Measurements from ENCODE around the gene FOXL3. TPM values are rescaled to one million over a fixed set of nuclear protein-coding genes. Genes with fewer than 3 reads are reported as not detected.

The FOXL3 gene
- polyA plus RNA-seq, 1 experiment = not detected

- Histone ChIP-seq H3K4me3 (ENCODE audit: low read depth, low read length) (no peak overlapping the region), H3K27me3 (ENCODE audit: control insufficient read depth, insufficient read depth, low read length) (no peaks in the 10 kb centered on the region; the same call in 1 of the 2 replicates), H3K36me3 (ENCODE audit: control insufficient read depth, insufficient read depth, low read length) (no peaks in the 10 kb centered on the region)
- TF ChIP-seq CTCF (IDR thresholded peaks at IDR 0.05; ENCODE audit: insufficient read depth, low read depth, low read length) = no peak
- DNase-seq (ENCODE audit: low read depth) = no peak
- POLR2A ChIA-PET = no interaction called here
- CTCF ChIA-PET = interaction anchor here (0.5 to 0.6 kb wide), 2 partner anchors 387 to 478 kb away, joined by 3 read pairs; no protein-coding TSS in a partner anchor
Observed at GRCh38 chr7:270351-270983, 19.5 kb upstream of the FOXL3 start.

GRCh38 chr7:271266-272107 is 18.5 kb upstream of the FOXL3 start:
- DNase-seq (ENCODE audit: low read depth) = peak; percentile 28
- POLR2A ChIA-PET = no interaction called here
- no peak overlapping the region for H3K4me3 ChIP-seq (ENCODE audit: low read depth, low read length)
- H3K36me3 ChIP-seq (ENCODE audit: control insufficient read depth, insufficient read depth, low read length) = no peaks in the 10 kb centered on the region
- CTCF ChIA-PET = interaction anchor here (0.6 kb wide), 1 partner anchor 477 kb away, joined by 3 read pairs; no protein-coding TSS in a partner anchor
- no peak for TF ChIP-seq CTCF (IDR thresholded peaks at IDR 0.05; ENCODE audit: insufficient read depth, low read depth, low read length)
- peaks cover 3% of the 10 kb centered on the region for H3K27me3 ChIP-seq (ENCODE audit: control insufficient read depth, insufficient read depth, low read length)

GRCh38 chr7:272108-272615 is 17.8 kb upstream of the FOXL3 start:
- Histone ChIP-seq H3K36me3 (ENCODE audit: control insufficient read depth, insufficient read depth, low read length) (no peaks in the 10 kb centered on the region), H3K27me3 (ENCODE audit: control insufficient read depth, insufficient read depth, low read length) (peaks cover 3% of the 10 kb centered on the region), H3K4me3 (ENCODE audit: low read depth, low read length) (no peak overlapping the region)
- POLR2A ChIA-PET = no interaction called here
- DNase-seq (ENCODE audit: low read depth) = no peak
- CTCF ChIA-PET = no interaction called here
- TF ChIP-seq CTCF (IDR thresholded peaks at IDR 0.05; ENCODE audit: insufficient read depth, low read depth, low read length) = no peak

- no peak for DNase-seq (ENCODE audit: low read depth)
- POLR2A ChIA-PET = no interaction called here
- CTCF ChIA-PET = no interaction called here
- Histone ChIP-seq H3K27me3 (ENCODE audit: control insufficient read depth, insufficient read depth, low read length) (peaks cover 3% of the 10 kb centered on the region), H3K4me3 (ENCODE audit: low read depth, low read length) (no peak overlapping the region), H3K36me3 (ENCODE audit: control insufficient read depth, insufficient read depth, low read length) (no peaks in the 10 kb centered on the region)
- no peak for TF ChIP-seq CTCF (IDR thresholded peaks at IDR 0.05; ENCODE audit: insufficient read depth, low read depth, low read length)
Observed at GRCh38 chr7:272631-273030, 17.3 kb upstream of the FOXL3 start.

- ChIA-PET POLR2A (no interaction called here), CTCF (no interaction called here)
- no peak for DNase-seq (ENCODE audit: low read depth)
- H3K27me3 ChIP-seq (ENCODE audit: control insufficient read depth, insufficient read depth, low read length) = peaks cover 5% of the 10 kb centered on the region
- no peak overlapping the region for H3K4me3 ChIP-seq (ENCODE audit: low read depth, low read length)
- no peaks in the 10 kb centered on the region for H3K36me3 ChIP-seq (ENCODE audit: control insufficient read depth, insufficient read depth, low read length)
- no peak for TF ChIP-seq CTCF (IDR thresholded peaks at IDR 0.05; ENCODE audit: insufficient read depth, low read depth, low read length)
Observed at GRCh38 chr7:273327-273726, 16.6 kb upstream of the FOXL3 start.
